Body of pancreas (tissue), 4 donors: ENCODE measurements around the gene CCN6. TPM values are rescaled to one million over a fixed set of nuclear protein-coding genes. Genes with fewer than 3 reads are reported as not detected.

Experiments used
- ATAC-seq: fragments of 150-250 bp; one replicate; pipeline ENCODE4 v1.9.1; 2016
- DNase-seq, 4 donors: peaks; one replicate each; pipeline ENCODE4 v3.0.0-alpha.2; 2019
- H3K27ac ChIP-seq, 4 donors: fragments of 200-600 bp; sonication (generic); 1 replicate in 3 of 4; 2 replicates in 1 of 4; pipeline versions ENCODE4 v1.5.1 to v1.6.1; 2016 to 2019; ENCODE audit warnings: mild to moderate bottlenecking in 1 of 4, mixed read lengths in 1 of 4, moderate library complexity in 1 of 4
- H3K27me3 ChIP-seq, 2 donors: fragments of 200-600 bp; sonication (generic); one replicate each; pipeline ENCODE4 v1.6.0; 2016; ENCODE audit warnings: mild to moderate bottlenecking in 1 of 2
- H3K36me3 ChIP-seq, 2 donors: fragments of 200-600 bp; sonication (generic); replicated peaks in 1 of 2; 2 replicates each; pipeline ENCODE4 v1.5.1; 2016; ENCODE audit warnings: low read depth in 2 of 2; ENCODE audit not compliant: insufficient read depth in 1 of 2
- H3K4me1 ChIP-seq: fragments of 200-600 bp; sonication (generic); one replicate; pipeline ENCODE4 v1.6.0; 2016
- H3K4me3 ChIP-seq, 2 donors: fragments of 200-600 bp; sonication (generic); 1 replicate in 1 of 2; 2 replicates in 1 of 2; pipeline ENCODE4 v1.5.1; 2016 to 2019
- H3K9me3 ChIP-seq, 3 donors: fragments of 200-600 bp; sonication (generic); 1 replicate in 2 of 3; 2 replicates in 1 of 3; pipeline ENCODE4 v1.5.1; 2016
- POLR2A ChIP-seq, 3 donors: fragments of 450-650 bp; IDR thresholded peaks; one replicate each; pipeline ENCODE4 v1.6.1; 2016; ENCODE audit warnings: antibody characterized with exemption in 3 of 3, mild to moderate bottlenecking in 2 of 3
- WGBS, 2 donors: methylation state at CpG; one replicate each; pipeline ENCODE4 v1.1.5; 2017; 5-methylcytosine and 5-hydroxymethylcytosine counted together
- intact Hi-C: fragments of 100-400 bp; cut with DNase I; formaldehyde crosslinking; loops from one replicate; pipeline ENCODE4 v1.15.1; 2023
- total RNA-seq, 2 donors: library from RNA; depleted of rRNA; stranded (reverse); fragments of >200 nt; gene quantifications; one replicate each; pipeline ENCODE4 v1.1.0, GENCODE V29; 2016
- TF ChIP-seq, protein P1 (sequence below), 7 experiments: fragments of 450-650 bp in 4 of 7; fragments of 200-600 bp in 3 of 7; sonication (generic) in 3 of 7; IDR thresholded peaks; one replicate each; pipeline ENCODE4 v1.5.1; 2016 to 2019; ENCODE audit warnings: antibody characterized with exemption in 7 of 7

CCN6 gene
- total RNA-seq, 2 donors from 2014 or later: not detected

DNA sequence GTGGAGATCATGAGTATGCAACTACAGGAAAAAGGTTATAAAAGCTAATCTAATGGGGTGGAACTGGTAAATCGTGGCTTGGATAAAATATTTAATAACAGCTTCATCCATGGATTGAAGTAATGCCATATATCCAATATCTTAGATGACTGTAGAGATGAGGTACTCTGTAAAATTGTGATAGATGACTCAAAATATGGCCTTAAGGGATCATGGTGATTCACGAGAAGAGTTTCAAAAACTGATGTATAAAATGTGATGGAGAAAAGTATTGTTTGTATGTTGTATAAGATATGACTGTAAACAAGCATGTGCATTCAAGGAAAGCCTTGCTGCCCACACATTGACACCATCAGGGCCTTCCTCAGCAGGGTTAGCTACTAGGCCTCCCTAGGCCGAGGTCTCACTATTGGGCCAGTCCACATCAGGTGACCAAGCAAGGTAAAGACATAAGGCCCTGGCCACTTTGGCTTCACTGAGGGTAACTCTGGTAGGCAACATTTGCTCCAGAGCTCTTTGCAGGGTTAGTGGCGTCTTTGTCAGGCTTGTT lies 17.7 kb upstream of the CCN6 start:
- no peaks in the 10 kb centered on the region for H3K27me3 ChIP-seq
- intact Hi-C loops: no loop called here
- WGBS, 2 donors: 42 to 69% methylated on average over 4 of the region's 4 CpGs
- ATAC-seq: no peak
- no peaks in the 10 kb centered on the region for H3K9me3 ChIP-seq
- TF ChIP-seq POLR2A (IDR thresholded peaks at IDR 0.05): no peak
- TF ChIP-seq, protein P1, sequence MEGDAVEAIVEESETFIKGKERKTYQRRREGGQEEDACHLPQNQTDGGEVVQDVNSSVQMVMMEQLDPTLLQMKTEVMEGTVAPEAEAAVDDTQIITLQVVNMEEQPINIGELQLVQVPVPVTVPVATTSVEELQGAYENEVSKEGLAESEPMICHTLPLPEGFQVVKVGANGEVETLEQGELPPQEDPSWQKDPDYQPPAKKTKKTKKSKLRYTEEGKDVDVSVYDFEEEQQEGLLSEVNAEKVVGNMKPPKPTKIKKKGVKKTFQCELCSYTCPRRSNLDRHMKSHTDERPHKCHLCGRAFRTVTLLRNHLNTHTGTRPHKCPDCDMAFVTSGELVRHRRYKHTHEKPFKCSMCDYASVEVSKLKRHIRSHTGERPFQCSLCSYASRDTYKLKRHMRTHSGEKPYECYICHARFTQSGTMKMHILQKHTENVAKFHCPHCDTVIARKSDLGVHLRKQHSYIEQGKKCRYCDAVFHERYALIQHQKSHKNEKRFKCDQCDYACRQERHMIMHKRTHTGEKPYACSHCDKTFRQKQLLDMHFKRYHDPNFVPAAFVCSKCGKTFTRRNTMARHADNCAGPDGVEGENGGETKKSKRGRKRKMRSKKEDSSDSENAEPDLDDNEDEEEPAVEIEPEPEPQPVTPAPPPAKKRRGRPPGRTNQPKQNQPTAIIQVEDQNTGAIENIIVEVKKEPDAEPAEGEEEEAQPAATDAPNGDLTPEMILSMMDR (IDR thresholded peaks at IDR 0.05): no peak
- peaks cover 8% of the 10 kb centered on the region for H3K4me1 ChIP-seq
- no peaks in the 10 kb centered on the region for H3K36me3 ChIP-seq
- no peak overlapping the region for H3K4me3 ChIP-seq
- no peak for DNase-seq
- no peak overlapping the region for H3K27ac ChIP-seq

DNA sequence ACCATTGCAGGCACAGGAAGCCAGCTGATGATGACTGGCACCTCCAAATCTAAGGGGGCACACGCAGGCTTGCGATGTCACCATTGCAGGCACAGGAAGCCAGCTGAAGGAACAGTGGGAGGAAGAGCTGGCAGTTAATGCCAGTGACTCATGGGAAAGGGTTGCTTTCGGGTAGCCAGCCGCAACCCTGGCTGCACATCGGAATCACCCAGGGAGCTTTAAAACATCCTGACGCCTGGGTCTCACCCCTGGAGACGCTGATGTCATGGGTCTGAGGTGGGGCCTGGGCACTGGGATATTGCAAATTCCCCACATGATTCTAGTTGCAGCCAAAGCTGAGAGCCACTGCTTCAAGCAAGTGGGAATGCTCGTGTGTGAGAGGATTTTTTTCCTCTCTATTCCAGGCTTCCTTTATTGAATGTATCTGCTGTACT lies 16.1 kb upstream of the CCN6 start:
- 64 to 78% methylated on average over 7 to 8 of the region's 8 CpGs for WGBS, 2 donors
- Histone ChIP-seq H3K4me1 (no peaks in the 10 kb centered on the region), H3K36me3 (no peaks in the 10 kb centered on the region), H3K9me3 (no peaks in the 10 kb centered on the region), H3K4me3 (no peak overlapping the region), H3K27me3 (no peaks in the 10 kb centered on the region), H3K27ac (peak overlapping the region in 2 of 4 donors; percentile 8 to 36)
- DNase-seq (peak; percentile 23 to 43 (median 30)), ATAC-seq (peak; percentile 65)
- intact Hi-C loops: no loop called here
- TF ChIP-seq, protein P1 (IDR thresholded peaks at IDR 0.05): no peak
- no peak for TF ChIP-seq POLR2A (IDR thresholded peaks at IDR 0.05)

DNA sequence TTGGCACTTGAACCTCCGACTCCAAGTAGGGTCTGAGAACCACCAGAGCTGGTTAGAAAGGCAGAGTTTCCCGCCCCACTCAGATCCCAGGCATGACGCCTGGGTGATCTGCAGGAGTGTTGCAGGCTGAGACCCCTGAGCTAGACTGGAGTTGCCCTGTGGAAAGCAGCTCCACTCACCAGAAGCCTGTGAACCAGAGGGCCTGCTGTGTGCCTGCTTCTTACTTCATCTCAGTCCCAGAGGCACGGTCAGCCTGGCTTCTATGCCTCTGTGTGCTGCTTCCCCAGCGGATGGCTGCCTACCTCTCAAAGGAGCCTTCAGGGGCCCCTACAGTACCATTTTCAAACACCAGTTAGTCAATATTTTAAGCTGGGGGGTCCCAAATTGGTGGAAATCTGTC lies 15.6 kb upstream of the CCN6 start:
- DNase-seq: no peak
- H3K36me3 ChIP-seq: no peaks in the 10 kb centered on the region
- no peak overlapping the region for H3K4me3 ChIP-seq
- intact Hi-C loops: no loop called here
- no peaks in the 10 kb centered on the region for H3K4me1 ChIP-seq
- H3K27ac ChIP-seq: peak overlapping the region in 2 of 4 donors; percentile 8 to 26
- no peaks in the 10 kb centered on the region for H3K9me3 ChIP-seq
- no peak for ATAC-seq
- 53 to 65% methylated on average over 5 of the region's 5 CpGs for WGBS, 2 donors
- no peaks in the 10 kb centered on the region for H3K27me3 ChIP-seq
- TF ChIP-seq POLR2A (IDR thresholded peaks at IDR 0.05): no peak
- TF ChIP-seq, protein P1 (IDR thresholded peaks at IDR 0.05): no peak

DNA sequence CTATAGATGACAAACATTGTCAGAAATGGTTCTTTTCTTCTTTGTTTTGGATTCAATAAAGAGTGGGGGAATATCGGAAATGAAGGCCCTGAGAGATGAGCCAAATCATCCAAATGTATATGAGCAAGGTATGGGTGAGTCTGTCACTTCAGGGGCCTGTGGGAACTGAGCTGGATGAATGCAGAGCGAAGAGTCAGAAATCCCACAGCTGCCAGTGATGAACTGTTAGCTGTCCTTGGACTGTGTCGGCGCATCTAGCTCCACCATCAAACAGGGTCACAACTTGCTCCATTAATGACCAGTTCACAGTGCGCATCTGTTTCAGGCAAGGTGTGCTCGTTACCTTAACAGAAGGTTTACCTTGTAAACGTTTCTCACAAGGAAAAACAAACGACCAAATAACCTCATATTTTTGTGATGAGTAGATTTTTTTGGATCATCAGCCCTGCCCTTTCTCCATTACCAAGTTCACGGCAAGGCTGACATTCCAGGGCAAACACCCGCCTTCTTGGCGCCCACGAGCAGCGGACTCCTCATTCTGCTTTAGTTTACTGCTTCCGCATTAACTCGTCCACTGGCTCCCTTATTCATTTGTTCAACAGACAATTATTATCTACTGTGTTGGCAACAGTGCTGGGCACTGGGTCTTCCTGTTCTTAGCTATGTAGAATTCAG lies 15.0 kb upstream of the CCN6 start:
- Histone ChIP-seq H3K4me1 (peaks cover 2% of the 10 kb centered on the region), H3K36me3 (no peaks in the 10 kb centered on the region), H3K9me3 (no peaks in the 10 kb centered on the region), H3K27me3 (no peaks in the 10 kb centered on the region), H3K27ac (no peak overlapping the region), H3K4me3 (no peak overlapping the region)
- WGBS, 2 donors: 64 to 67% methylated on average over 15 of the region's 15 CpGs
- DNase-seq (no peak), ATAC-seq (no peak)
- intact Hi-C loops: no loop called here
- no peak for TF ChIP-seq POLR2A (IDR thresholded peaks at IDR 0.05)
- TF ChIP-seq, protein P1 (IDR thresholded peaks at IDR 0.05): no peak

DNA sequence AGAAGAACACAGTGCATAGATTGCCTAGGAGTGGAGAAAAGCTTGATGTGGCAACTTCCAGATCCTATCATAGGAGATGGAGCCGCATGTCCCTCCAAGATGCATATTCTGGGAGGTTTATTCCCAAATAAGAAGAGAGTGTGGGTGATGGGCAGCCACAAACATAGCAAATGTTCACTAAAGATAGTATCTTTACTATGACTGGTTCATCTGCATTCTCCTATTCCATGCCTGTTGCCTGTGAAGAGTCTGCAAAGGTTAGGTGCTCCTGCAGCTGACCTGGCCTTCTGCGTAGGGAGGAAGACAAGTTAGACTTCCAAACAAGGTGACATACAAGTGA lies 14.5 kb upstream of the CCN6 start:
- no peaks in the 10 kb centered on the region for H3K9me3 ChIP-seq
- WGBS, 2 donors: 50 to 55% methylated on average over 2 of the region's 2 CpGs
- TF ChIP-seq POLR2A (IDR thresholded peaks at IDR 0.05): no peak
- TF ChIP-seq, protein P1 (IDR thresholded peaks at IDR 0.05): no peak
- no peak for DNase-seq
- ATAC-seq: no peak
- H3K27ac ChIP-seq: no peak overlapping the region
- H3K4me3 ChIP-seq: no peak overlapping the region
- no peaks in the 10 kb centered on the region for H3K27me3 ChIP-seq
- intact Hi-C loops: no loop called here
- H3K4me1 ChIP-seq: peaks cover 7% of the 10 kb centered on the region
- H3K36me3 ChIP-seq: no peaks in the 10 kb centered on the region
